ENCODE results near the gene CLSTN2.

- TF ChIP-seq CTCF (IDR thresholded peaks at IDR 0.05) (no peak), POLR2A (IDR thresholded peaks at IDR 0.05) (no peak), POLR2AphosphoS5 (IDR thresholded peaks at IDR 0.05) (no peak)
These were observed 595.6 kb downstream of the CLSTN2 start for GRCh38 chr3:140530603-140531002.

Measured in prostate gland (tissue), 2 donors.